ENCODE measurements around the gene TSC22D3. TPM values are rescaled to one million over a fixed set of nuclear protein-coding genes. Genes with fewer than 3 reads are reported as not detected.

TSC22D3 gene
- total RNA-seq, 1 donor from 2014 or later, result 25.9 TPM

DNA sequence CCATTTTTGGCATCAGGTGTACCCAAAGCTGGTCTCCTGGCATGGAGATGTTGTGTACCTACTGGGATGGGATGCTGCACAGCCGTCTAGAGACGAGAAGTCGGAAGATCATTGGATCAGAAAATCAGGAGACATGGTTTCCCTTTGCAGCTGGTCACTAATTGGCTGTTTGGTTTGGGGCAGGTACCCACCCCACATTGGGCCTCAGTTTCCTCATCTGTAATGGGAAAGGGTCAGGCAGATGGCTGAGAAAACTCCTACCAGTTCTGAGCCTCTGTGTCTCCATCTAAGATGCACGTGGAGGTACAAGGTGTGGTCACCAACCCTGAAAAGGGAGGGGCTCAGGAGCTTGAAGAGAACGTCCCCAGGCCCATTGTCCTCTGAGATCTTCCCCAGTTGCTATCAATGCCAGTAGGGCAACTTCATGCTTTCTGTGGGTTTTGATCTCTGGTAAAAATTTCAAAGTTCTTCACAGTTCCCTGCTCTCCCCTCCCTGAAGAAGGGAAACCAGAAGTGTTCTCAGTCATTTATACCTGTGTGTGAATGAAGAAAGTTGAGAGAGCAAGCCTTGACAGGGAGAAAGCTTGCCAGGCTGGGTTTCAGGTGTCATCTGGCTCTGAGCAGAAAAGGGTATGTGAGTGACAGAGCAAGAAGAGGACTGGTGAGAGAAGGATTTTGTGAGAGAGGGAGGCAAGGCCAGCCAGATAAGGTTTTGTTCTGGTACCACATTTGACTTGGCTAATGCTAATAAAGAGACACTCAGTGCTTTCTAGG is 15.1 kb downstream of the TSC22D3 start:
- no peak for DNase-seq (ENCODE audit: low read depth, low spot score)

DNA sequence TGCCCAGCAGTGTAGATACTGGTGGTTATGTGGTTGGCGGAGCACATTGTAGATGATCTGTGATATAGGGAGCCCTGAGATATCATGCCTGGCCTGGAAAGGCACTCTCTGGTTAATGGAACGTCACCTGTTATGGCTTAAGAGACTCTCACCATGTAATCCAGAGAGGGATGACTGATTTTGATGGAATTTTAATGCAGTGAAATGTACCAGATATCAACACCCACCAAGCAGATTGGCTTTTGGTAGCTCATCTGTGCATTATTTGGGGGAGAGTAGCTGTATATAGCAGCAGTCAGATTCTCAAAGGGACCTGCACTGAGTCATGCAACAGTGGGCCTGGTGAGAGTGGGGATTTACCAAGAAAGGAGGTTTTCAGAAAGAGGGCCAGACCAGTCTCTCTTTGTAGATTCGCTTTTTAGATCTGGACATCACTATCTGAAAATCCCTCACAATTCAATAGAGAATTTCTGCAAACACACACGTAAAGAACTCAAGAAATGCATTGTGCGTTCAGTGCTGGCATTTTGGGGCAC is 17.3 kb downstream of the TSC22D3 start:
- no peak for DNase-seq (ENCODE audit: low read depth, low spot score)

DNA sequence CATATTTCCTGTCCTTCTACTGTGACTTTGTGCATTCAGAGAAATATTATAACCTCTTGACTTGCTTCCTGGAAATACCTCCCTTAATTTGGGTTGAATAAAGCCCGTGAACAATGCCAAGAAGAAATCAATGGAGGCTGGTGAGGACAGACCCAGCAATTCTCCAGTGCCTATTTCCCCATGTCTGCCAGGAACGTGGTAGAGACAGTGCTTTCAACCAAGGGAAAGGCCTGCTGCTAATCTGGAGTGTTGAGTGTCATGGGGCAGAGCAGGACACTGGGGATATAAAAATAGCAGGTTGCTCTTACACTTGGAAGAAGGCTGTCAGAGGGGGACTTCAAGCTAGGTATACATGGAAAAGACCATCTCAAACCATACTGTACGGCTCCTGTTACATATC is 19.9 kb downstream of the TSC22D3 start:
- no peak for DNase-seq (ENCODE audit: low read depth, low spot score)

- no peak for DNase-seq (ENCODE audit: low read depth, low spot score)
Measured at GRCh38 chrX:107753187-107753586, 22.4 kb downstream of the TSC22D3 start.

DNA sequence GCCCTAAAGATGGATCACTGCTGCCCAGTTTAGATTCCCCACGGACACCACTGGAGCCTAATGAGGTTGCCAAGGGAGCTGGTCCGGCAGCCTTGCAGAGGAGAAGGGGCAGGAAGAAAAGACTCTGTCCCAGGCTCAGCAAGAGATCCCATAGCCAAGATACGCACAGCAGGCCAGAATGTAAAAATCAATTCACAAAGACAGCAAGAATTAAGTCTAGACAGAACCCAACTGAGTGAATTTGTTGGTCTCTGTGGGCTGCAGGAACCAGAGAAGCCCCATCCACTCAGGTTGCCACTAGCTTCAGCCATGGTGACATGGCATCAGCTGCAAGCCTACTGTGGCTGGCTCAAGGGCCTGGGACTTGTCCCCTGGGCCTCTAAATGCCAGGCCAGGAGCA is 22.9 kb downstream of the TSC22D3 start:
- DNase-seq (ENCODE audit: low read depth, low spot score), result no peak

GRCh38 chrX:107752043-107752442 is 23.5 kb downstream of the TSC22D3 start:
- DNase-seq (ENCODE audit: low read depth, low spot score), result no peak

DNA sequence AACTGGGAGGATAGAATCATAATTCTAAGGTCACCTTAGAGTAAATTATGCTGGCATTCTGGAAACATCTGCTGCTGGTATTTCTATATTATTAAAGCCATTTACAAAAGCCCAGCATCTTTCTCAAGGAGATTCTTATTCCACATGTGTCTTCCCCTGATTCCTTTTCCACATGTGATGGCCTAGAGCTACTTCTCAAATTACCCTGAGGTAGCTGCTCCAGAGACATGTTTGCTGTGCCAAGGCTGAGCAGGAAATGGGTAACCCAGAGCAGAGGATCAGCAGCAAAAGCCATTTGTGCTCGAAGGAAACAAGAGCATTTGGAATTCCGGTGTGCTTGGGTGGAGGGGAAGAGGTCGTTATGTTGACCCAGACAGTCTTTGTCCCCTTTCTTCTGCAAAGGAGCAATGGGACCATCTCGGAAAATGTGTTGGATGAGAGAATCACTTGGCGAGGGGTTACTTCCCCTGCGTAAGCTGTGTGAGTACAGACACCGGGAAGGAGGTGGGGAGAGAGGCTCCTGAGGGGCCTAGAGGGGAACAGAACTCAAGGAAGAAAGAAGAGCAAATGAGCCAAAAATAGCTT is 24.6 kb downstream of the TSC22D3 start:
- no peak for DNase-seq (ENCODE audit: low read depth, low spot score)

GRCh38 chrX:107750263-107750662 is 25.3 kb downstream of the TSC22D3 start:
- DNase-seq (ENCODE audit: low read depth, low spot score), result no peak

DNA sequence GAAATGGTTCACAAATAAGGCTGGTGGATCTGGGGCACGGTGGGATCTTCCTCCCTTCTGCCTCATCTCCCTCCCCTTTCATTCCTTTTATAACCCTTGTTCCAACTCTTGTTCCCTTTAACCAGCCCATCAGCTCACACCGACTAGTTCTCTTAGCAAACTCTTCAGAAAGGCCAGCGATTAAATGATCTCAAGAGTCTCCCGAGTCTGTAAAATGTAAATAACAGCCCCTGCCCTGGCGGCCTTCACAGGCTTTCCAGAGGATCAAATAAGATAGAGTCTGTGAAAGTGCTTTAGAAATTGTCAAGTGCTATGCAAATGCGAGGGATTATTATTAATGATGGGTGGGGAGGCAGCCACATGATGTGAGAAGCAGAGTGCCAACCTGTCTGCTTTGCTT is 27.1 kb downstream of the TSC22D3 start:
- DNase-seq (ENCODE audit: low read depth, low spot score), result no peak

DNA sequence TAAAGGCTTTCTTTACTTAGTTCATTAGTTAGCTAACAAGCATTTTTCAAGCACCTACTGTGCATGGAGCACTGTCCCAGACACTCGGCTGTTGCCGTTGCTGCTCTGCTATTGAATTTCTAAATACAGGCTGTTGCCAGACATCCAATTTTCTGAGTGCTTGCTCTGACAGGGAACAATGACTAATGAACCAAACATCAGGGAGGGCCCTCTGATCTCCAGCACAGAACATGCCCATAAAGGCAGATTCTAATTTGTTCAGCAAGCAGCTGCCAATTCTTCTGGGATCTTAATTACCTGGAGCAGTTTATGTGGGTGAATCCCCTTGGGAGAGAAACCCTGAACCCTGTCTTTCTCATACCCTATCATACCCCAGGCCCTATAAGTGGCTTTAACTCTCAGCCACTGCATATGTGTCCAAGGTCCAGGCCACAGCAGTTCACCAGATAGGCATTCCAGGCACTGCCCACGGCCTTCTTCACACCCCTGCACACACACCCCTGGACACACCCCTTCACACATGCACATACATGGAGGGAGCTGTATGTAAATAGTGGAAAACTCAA is 27.9 kb downstream of the TSC22D3 start:
- no peak for DNase-seq (ENCODE audit: low read depth, low spot score)

DNA sequence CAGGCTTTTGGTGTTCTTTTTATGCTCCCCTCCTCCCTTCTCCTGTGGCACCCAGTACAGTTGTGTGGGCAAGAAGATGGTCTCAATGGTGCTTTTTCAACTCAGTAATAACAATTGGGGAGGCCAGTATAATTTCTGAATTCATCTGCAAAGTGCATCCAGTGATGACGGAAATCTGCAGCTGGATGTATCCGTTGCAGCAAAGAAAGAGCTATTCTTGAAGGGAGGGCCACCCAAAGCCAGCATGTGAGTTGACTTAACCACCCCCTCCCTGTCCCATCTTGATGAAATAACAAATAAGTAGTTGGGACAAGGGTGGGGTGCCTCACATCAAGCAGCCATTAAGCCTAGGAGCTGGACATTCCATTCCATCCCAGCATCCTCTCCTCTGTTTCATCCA is 30.7 kb downstream of the TSC22D3 start:
- no peak for DNase-seq (ENCODE audit: low read depth, low spot score)

DNA sequence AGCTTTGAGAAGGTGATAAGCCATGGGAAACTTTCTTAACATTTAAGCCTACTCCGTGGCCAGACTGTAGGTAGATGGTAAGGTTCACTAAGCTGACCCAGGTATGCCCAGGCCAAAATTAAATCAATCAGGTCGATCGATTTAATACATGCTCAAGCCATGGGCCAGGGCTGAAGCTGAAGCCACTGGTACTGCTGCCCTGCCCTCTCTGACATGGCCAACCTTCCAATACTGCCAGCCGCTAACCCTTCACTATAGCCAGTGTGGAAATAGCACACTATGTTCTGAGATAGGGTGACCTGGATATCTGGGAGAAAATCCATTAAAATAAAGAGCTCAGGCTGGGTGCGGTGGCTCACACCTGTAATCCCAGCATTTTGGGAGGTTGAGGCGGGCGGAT is 31.6 kb downstream of the TSC22D3 start:
- no peak for DNase-seq (ENCODE audit: low read depth, low spot score)

- no peak for DNase-seq (ENCODE audit: low read depth, low spot score)
Measured at GRCh38 chrX:107742700-107743191, 32.8 kb downstream of the TSC22D3 start.

- no peak for DNase-seq (ENCODE audit: low read depth, low spot score)
Measured at GRCh38 chrX:107741404-107741790, 34.2 kb downstream of the TSC22D3 start.

- DNase-seq (ENCODE audit: low read depth, low spot score), result no peak
Measured at GRCh38 chrX:107739541-107739940, 36.0 kb downstream of the TSC22D3 start.

DNA sequence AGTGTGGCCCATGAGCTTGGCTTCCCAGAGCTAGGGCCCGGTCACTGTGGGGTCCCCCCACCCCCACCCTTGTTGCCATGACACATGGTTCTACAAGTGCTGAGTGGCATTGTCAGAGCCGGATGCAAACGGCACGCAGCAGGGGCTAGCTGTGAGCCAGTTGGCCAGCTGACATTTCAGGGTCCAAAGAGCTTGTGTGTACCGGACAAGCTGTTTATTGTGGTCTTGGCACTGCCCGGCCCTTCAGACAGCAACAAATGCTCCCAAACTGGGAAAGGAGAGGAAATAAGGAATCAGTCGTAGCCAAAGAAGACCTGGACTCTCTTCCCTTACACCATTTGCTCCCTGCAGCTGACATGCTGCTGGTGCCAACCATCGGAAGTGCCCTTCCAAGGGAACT is 36.8 kb downstream of the TSC22D3 start:
- no peak for DNase-seq (ENCODE audit: low read depth, low spot score)

DNA sequence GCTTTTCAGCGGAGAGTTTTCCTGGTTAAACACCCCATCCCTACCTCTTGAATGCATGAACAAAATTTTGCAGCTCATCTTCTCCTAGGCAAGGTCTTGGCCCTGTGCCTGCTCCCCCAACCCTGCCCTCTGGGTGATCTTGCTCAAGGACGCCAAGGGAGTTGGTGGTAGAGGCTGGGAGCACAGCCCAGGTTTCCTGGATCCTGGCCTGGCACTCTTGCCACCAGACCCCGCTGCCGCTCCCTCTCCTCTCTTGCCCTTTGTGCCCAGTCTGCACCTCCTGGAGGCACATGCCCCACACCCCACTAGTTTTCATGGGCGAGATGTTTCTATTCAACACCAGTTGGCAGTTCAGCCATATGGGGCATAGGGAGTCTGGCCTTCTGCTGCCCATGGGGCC is 37.3 kb downstream of the TSC22D3 start:
- DNase-seq (ENCODE audit: low read depth, low spot score), result no peak

- no peak for DNase-seq (ENCODE audit: low read depth, low spot score)
Measured at GRCh38 chrX:107736781-107737531, 38.6 kb downstream of the TSC22D3 start.

DNA sequence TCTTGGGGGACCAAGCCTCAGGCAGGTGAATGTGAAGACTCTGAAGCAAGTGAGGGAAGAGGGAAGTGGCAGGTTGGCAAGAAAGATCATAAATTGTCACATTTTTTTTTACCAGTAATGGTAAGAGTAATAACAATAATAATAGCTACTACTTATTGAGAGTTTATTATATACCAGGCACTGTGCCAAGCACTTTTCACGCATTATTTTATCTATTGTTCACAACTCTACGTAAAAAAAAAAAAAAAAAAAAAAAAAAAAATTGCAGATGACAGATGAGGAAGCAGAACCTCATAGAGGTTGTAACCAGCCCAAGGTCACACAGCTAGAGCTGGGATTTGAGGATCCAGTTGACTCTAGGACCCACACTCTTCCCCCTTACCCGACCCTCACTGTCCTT is 40.9 kb downstream of the TSC22D3 start:
- no peak for DNase-seq (ENCODE audit: low read depth, low spot score)

- DNase-seq (ENCODE audit: low read depth, low spot score), result no peak
Measured at GRCh38 chrX:107733686-107734085, 41.9 kb downstream of the TSC22D3 start.

GRCh38 chrX:107731831-107732502 is 43.6 kb downstream of the TSC22D3 start:
- peak; percentile 66 for DNase-seq (ENCODE audit: low read depth, low spot score)
